NCI-H69 (cell line): ENCODE measurements around the gene S100A7.
"Not testable (repeated sequence)": the region's sequence is repeated elsewhere in the genome, so short reads cannot be mapped to it uniquely, and the experiment has no call there.

Experiments used
- DNase-seq: peaks from one replicate; lab custom pipeline; 2025; lab: John Stamatoyannopoulos, UW

Gene S100A7

DNA sequence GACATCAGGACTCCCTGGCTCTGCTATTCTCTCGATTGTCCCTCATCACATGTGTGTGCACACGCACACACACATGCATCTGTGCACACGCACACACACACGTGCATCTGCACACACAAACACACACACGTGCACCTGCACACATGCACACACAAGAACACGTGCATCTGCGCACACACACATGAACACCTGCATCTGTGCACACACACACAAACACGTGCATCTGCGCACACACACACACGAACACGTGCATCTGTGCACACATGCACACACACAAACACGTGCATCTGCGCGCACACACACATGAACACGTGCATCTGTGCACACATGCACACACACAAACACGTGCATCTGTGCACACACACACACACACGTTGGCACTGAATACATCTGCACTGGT lies 29.4 kb downstream of the S100A7 start:
- DNase-seq: no peak

DNA sequence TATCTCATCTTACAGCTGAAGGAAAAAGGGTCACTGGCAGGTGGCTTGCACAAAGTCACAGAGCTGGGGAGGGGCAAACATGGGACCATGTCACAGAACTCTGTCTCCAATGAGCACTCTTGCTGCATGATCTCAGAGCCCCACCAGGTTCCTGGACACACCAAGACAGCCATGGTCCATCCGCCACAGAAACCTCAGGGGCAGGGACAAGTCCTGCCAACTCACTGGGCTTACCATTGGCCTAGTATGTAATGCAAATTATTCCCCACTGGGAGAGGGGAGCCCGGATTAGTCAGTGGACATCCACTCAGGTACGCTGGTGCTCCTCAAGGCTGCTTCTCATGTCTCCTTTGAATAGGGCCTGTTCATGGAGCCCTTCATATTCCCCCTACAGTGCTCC lies 29.9 kb downstream of the S100A7 start:
- DNase-seq: peak; percentile 67

DNA sequence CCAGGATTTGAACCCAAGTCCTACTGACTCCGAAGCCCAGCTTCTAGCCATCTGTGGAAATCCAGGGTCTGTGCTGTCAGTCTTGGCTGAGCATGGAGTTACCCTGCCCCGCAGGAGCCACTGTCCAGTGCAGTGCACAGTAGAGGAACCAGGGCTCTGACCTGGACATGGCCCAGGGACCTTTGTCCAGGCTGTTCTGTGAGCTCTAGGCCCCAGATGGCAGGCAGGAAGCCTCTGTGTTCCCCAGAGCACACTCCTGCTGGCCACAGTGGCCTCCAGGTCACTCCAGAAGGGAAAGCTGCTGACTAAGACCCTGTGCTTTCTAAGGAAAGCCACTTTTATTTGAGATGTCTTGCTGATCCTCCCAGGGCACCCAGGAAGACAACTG lies 30.3 kb downstream of the S100A7 start:
- no peak for DNase-seq

DNA sequence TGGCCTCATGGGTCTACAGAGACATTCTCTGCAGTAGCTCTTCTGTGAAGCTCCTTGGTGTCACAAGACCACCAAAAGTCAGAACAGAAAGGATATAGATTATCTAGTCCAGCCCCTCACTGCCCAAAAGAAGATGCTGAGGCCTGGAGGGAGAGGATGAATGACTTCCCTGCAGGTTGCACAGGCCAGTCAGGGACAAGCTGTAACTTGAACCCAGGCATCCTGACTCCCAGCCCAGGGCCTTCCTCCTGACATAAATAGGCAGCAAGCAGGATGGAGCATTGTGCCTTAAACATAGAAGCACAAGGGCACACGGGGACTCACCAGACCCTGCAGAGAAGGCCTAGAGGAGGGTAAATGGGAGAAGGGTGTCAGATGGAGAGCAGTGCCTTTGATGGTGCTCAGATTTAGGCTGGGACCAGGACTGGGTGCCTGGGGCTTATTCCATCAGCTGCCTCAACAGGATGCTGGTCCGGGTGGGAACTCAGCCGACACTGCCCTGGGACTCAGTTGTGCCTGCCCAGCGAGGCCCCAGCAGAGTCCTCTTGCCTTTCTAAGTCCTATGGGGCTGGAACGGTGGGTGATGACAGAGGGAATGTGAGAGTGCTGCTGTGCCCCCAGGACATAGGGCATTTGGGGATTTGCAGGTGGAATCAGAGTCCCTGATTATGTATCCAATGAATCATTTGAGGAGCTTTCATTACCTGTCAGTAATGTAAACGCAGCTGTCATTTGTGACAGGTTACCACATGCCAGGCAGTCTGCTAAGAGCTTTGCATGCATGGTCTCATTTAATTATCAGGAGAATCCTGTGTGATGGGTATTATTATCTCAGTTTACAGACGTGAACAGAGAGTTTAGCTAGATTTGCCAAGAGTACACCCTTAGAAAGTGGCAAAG lies 30.9 kb downstream of the S100A7 start:
- DNase-seq: peak; percentile 99

DNA sequence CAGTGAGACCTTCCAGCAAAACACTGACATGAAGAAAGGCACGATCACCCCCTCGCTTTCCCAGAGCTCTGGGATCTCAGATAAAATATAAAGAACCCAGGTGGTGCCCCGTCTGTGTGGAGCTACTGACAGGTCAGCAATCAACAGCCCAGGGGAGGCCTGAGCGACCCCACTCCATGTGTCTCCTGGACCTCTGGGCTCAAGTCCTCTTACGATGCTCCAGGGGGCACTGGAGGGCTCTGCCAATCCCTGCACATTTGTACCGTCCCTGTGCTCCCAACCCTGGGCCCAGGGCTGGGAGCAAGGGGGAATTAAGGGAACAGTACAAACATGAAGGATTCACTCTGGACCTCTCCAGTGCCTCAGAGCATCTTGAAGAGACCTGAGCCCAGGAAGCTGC lies 31.7 kb downstream of the S100A7 start:
- peak; percentile 78 for DNase-seq

DNA sequence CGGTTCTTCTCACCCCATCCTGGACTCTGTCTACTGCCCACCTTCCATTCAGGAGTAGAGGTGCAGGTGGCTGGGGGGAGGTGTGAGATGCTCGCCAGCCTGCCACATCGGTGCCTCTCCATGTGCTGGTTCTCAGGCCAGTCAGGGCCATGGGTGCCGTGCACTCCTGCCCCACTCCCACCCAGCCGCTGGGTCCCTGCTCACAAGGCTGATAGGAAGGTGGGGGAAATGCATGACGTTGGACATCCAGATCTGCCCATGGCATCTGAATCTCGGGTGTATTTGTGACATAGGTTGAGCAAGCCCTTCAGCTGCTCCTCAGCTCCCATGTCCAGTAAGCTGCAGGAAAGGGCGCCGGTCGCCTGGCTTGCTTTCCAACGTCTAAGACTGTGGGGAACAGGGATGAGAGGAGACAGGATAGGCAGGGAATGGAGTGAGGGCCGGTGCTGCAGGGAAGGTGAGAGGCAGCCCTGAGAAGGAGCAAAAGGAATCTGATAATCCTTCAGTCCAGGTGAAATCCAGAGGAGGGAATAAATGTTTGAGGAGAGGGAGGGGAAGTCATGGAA lies 32.3 kb downstream of the S100A7 start:
- peak; percentile 21 for DNase-seq

DNA sequence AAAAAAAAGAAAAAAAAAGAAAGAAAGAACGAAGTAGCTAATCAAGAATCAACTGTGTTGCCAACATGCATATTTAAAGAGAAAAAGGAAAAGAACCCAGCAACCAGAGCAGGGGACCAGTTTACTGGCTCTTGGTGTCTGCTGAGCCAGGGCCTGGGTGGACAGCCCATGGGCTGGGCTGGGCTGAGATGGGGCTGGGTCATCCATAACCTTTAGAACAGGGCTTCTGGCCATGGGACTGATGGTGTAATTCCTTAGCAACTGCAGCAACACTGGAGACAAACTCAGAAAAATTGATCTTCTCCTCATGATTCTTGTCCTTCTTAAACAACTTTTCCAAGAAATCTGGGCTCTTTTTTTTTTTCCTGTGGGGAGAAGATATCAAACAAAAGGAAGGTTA lies 33.6 kb downstream of the S100A7 start:
- DNase-seq: no peak

DNA sequence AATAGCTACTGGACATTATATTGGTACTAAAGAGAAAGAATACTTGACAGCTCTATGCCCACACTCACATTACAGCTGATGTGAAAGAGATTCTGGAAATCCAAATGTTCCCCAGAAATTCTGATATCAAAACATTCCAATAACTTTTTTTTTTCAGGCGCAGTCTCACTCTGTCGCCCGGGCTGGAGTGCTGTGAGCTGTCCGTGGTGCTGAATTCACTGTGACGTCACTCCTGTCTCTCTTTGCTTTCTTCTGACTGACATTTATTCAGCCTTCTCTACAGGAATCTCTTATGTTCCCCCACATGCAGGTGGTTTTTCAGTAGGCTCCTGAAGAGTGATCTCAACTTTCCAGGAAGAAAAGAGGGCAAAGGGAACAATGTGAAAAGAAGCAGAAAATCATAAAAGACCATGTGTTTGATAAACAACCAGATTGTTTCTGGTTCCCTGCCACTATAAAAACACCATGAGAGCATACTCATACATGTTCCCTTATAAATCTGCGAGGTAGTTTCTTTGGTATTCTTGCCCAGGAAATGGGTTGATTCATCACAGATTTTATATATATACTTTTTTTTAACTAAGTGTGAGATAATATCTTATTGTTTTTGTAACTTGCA lies 37.9 kb downstream of the S100A7 start:
- DNase-seq: no peak

DNA sequence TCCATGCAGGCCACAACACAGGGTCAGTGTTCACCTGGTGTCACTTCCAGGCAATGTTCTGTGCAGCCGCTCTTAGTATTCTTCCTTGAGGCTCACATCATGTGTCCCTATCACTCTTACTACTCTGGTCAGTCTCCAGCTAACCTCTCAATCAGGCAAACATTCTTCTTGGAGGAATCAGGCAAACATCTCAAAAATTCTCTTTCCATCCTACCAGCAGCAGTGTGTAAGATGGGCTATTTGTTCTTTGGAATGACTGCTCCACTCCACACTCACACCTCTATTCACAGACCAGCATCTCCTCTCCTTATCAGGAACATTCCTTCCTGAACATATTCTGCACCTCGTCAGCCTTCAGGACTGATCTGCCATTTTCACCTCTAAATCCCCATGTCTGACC lies 40.1 kb downstream of the S100A7 start:
- DNase-seq: no peak

DNA sequence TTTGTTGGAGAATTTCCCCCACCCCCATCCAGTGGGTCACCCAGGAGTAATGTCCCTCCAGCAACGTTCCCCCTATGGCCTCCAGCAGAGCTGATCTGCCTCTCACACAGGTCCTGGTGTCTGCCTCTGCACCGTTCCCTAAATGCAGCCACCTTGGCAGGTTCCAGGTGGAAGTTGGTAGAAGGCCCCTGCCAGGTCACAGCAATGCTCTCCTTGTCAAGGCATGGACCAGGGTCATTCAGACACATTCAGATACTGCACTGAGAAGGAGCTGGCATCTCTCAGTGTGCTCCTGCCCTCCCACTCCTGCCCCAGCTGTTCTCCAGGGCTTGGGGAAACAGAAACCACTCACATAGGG lies 41.0 kb downstream of the S100A7 start:
- DNase-seq: peak; percentile 10

DNA sequence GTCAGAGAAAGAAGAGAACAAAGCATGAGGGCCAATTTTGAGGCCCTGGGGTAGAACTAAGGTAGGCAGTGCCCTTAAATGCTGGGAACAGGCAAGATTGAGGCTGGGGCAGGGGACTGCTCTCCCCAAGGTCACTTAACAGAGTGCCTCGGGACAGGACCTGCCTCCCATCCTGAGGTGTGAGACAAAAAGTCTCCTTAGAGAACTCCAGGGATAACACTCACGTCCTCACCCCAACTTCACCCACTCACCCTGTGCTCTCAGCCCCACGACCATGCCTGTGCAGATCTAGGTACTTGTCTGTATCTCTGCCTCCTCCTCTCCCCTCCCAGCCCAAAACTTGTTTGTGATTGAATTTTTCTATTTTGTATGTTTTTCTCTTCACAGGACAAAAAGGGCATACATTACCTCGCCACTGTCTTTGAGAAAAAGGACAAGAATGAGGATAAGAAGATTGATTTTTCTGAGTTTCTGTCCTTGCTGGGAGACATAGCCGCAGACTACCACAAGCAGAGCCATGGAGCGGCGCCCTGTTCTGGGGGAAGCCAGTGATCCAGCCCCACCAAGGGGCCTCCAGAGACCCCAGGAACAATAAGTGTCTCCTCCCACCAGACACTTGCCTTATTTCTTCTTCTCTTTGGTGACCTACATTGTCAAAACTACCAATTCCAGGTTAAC lies 41.6 kb downstream of the S100A7 start:
- DNase-seq: not testable (repeated sequence)

DNA sequence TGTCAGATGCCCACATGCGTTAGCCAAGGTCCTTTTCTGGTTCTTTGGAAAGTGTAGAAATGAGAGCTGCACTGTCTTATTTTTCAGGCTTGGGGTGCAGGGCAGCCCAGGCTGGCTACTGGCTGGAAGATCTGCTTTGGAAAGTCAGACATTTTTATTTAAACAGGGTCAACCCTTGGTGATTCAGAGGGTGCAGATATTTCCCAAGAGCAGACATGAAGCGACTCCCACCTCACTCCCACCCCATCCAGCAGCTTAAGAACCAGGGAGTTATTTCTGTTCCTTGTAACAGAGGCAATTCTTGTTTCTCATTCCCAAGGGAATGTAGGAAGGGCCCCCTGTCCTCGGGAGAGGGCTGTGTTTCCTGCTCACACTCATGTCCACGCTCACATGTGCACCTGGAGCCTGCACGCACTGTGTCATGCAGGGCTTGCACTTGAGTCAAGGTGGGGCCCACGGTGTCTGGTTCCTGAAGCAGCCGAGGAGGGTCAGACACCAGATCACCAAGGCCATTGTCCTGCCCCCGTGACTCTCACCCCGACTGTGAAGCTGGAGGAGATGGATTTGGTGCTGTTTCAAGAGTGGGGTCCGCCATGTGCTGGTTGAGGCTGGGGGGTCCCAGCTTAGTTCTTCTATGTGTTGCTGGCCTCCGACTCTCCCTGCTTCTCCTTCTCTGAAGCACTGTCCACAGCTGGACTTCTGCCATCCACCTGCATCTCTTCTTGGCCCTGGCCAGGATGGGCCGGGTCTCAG lies 43.1 kb downstream of the S100A7 start:
- no peak for DNase-seq

DNA sequence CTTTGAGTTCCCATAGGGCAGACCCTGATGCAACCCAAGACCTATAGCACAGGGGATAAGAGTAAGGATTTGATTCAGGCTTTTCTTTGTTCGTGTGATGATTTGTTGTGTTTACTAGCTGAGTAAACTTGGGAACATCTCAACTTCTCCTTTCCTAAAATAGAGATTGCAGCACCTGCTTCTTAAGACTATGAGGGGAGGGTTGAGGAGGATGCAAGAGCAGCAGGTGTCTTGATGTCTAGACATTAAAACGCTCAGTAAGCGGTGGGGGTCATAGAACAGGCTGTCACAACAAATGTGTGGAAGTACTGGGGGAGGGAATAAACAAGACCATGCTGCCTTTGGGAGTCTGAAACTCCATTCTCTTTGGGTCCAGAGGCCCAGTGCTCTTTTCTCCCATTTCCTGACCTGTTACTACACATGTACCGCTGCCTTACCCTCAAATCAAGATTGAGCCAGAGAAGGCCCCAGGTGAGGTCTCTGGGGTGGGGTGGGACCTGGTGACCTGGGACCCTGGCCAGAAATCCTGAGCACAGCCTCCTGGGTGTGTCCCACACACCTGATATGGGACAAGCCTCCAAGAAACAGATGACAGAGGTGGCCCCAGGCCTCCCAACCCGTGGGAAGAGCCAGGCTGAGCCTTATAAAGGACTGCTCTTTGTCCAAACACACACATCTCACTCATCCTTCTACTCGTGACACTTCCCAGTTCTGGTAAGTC lies 44.4 kb downstream of the S100A7 start, which contains the start of gene S100A7A:
S100A7A (plus strand) TSS at position 671 of the 721 bp plus-strand sequence. CDS start 1,563 bp downstream, outside the sequence.
- no peak for DNase-seq

DNA sequence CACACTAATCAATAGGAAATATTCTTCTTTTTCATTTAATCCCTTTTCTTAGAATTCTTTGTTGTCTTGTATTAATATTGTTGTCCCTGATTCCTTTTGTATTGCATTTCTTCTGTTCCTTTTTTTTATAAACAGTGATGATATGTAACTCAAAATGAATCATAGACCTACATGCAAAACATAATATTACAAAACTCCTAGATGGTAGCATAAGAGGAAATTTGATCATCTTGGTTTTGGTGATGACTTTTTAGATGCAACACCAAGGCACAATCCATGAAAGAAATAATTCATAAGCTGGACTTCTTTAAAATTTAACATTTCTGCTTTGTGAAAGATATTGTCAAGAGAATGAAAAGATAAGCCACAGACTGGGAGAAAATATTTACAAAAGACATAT lies 46.5 kb downstream of the S100A7 start:
- DNase-seq: not testable (repeated sequence)
